K562 (cell line): ENCODE data around the gene MPHOSPH6.
A peak's percentile ranks its signal among the peaks of the same experiment; 100 is the strongest.

Experiments used
- BHLHE40 ChIP-seq: IDR thresholded peaks from 2 replicates; pipeline ENCODE4 v1.6.1; 2011; ENCODE audit warnings: low read length, improper control_type of control experiment
- CHD4 ChIP-seq: fragments of 200-600 bp; sonication (generic); IDR thresholded peaks from 3 replicates; pipeline ENCODE4 v1.6.1; 2012; ENCODE audit warnings: low read depth, mild to moderate bottlenecking, mixed read lengths, low read length, inconsistent platforms; ENCODE audit not compliant: insufficient read depth, insufficient replicate concordance, poor library complexity, severe bottlenecking
- CHD7 ChIP-seq: fragments of 200-600 bp; sonication (generic); IDR thresholded peaks from one replicate; pipeline ENCODE4 v1.6.1; 2012; ENCODE audit warnings: mild to moderate bottlenecking, low read depth, low read length, inconsistent platforms
- GATAD2A ChIP-seq: fragments of 450-650 bp; IDR thresholded peaks from 2 replicates; pipeline ENCODE4 v1.6.1; 2017
- MIER1 ChIP-seq: fragments of 450-650 bp; IDR thresholded peaks from 2 replicates; pipeline ENCODE4 v1.6.1; 2016; ENCODE audit warnings: antibody characterized with exemption, mild to moderate bottlenecking, low read depth
- POLR2A ChIP-seq: fragments of 450-650 bp; conservative IDR thresholded peaks from 2 replicates; pipeline ENCODE4 v1.6.1; 2016
- ZBTB49 ChIP-seq: sonication (generic); formaldehyde crosslinking; IDR thresholded peaks from 2 replicates; pipeline ENCODE4 v1.8.0; 2022; ENCODE audit warnings: missing genetic modification reagents, mild to moderate bottlenecking, borderline replicate concordance

DNA sequence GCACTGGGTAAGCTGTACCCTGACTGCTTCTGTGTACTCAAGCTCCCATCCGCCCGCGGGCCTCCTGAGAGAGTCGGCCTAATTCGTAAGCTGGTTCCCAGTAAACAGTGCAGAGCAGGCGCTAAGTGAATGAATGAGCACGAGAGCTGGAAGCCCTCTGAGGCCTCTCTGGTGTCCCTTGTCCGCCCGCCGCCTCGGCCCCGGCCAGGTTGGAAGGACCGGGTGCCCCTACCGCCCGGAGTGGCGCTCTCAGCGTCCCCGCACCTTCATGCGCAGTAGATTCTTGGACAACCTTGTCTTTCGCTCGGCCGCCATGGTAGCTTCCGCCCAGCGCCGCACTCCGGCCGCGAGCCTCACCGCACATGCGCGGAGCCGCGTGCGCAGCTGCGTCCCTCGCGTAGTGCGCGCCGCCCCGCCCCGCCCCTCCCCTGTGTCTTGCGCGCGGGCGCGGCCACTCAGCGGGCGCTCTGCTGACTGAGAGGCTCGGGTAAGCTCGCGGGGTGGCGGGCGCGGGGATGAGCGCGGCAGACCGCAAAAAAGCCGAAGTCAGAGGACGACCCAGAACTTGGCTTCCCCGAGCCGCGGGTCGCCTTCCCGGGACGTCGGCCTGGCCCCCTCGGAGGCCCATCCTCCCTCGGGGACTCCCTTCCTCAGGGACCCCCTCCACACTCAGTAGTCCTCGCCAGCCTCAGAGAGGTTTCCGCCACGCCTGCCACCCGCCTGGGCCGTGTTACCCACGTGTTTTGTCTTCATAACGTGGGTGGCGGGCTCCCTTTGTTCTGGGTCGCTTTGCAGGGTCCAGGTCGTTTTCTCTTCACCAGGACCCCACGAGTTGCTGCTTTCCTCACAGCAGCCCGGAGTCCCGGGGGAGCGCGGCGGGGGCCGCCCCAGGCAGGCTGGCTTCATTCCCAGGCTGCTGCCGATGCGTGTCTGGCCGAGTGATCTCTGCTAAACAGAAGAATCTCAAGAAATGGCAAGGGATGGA is at the start of gene MPHOSPH6:
- TF ChIP-seq CHD4 (no peak), MIER1 (no peak), GATAD2A (no peak), POLR2A (peak; percentile 92), BHLHE40 (peak; percentile 72), CHD7 (no peak), ZBTB49 (CRISPR knock-in tag) (no peak)
